Esophagus (tissue), 2 donors: ENCODE results near the gene HNF1B. TPM values are rescaled to one million over a fixed set of nuclear protein-coding genes. Genes with fewer than 3 reads are reported as not detected.

Source experiments
- H3K27ac ChIP-seq, 2 donors: one replicate each; pipeline ENCODE4 v1.5.1; 2013; ENCODE audit warnings: low read depth in 2 of 2, mild to moderate bottlenecking in 2 of 2, inconsistent platforms in 1 of 2, low read length in 1 of 2, moderate library complexity in 1 of 2
- H3K27me3 ChIP-seq, 2 donors: one replicate each; pipeline ENCODE4 v1.6.1; 2013; ENCODE audit warnings: low read length in 2 of 2, control low read depth in 1 of 2, mild to moderate bottlenecking in 1 of 2; ENCODE audit not compliant: insufficient read depth in 2 of 2, control insufficient read depth in 1 of 2
- H3K36me3 ChIP-seq, 2 donors: one replicate each; pipeline ENCODE4 v1.6.1; 2013; ENCODE audit warnings: low read length in 1 of 2; ENCODE audit not compliant: control insufficient read depth in 2 of 2, insufficient read depth in 2 of 2
- H3K4me1 ChIP-seq, 2 donors: one replicate each; pipeline ENCODE4 v1.6.1; 2013; ENCODE audit warnings: low read length in 1 of 2; ENCODE audit not compliant: control insufficient read depth in 2 of 2, insufficient read depth in 2 of 2
- H3K4me3 ChIP-seq, 2 donors: one replicate each; pipeline ENCODE4 v1.5.1; 2013; ENCODE audit warnings: low read length in 2 of 2, mild to moderate bottlenecking in 2 of 2, low read depth in 1 of 2, moderate library complexity in 1 of 2
- H3K9me3 ChIP-seq, 2 donors: one replicate each; pipeline ENCODE4 v1.6.1; 2013; ENCODE audit warnings: mild to moderate bottlenecking in 2 of 2, low read depth in 1 of 2, low read length in 1 of 2, moderate library complexity in 1 of 2; ENCODE audit not compliant: control insufficient read depth in 2 of 2, insufficient read depth in 1 of 2
- WGBS, 2 donors: extraction: QIAGEN DNeasy Blood & Tissue Kit; methylation state at CpG; one replicate each; pipeline ENCODE4 v1.1.7; 2013; 5-methylcytosine and 5-hydroxymethylcytosine counted together
- polyA plus RNA-seq, 2 donors: library from polyadenylated mRNA; stranded (reverse); fragments of 200-250 nt; gene quantifications; one replicate each; pipeline ENCODE4 v1.2.3, GENCODE V29; 2013
- donor health status: healthy with polysubstance abuse.
- donor health status: Bipolar disorder and iron deficiency.

The HNF1B gene
- polyA plus RNA-seq, 2 donors = 0.01 TPM; not detected in 1

GRCh38 chr17:37650419-37651003 lies 94.3 kb downstream of the HNF1B start:
- no peak overlapping the region for H3K4me3 ChIP-seq
- WGBS, 2 donors = 61 to 65% methylated on average over 6 of the region's 6 CpGs
- no peaks in the 10 kb centered on the region for H3K9me3 ChIP-seq
- H3K36me3 ChIP-seq = no peaks in the 10 kb centered on the region
- no peak overlapping the region for H3K27ac ChIP-seq
- peaks cover 0 to 5% of the 10 kb centered on the region in 2 donors for H3K27me3 ChIP-seq
- no peaks in the 10 kb centered on the region for H3K4me1 ChIP-seq

- H3K27ac ChIP-seq = no peak overlapping the region
- WGBS, 2 donors = 38 to 47% methylated on average over 2 of the region's 2 CpGs
These were observed 96.3 kb downstream of the HNF1B start for GRCh38 chr17:37648555-37648954.

GRCh38 chr17:37647856-37648255 lies 97.0 kb downstream of the HNF1B start:
- no peak overlapping the region for H3K27ac ChIP-seq
- no peak overlapping the region for H3K4me3 ChIP-seq
- peaks cover 0 to 3% of the 10 kb centered on the region in 2 donors for H3K27me3 ChIP-seq
- H3K4me1 ChIP-seq = no peaks in the 10 kb centered on the region
- no peaks in the 10 kb centered on the region for H3K36me3 ChIP-seq
- no peaks in the 10 kb centered on the region for H3K9me3 ChIP-seq
- 73 to 76% methylated on average over 1 of the region's 1 CpG for WGBS, 2 donors

More at GRCh38 chr17:37648555-37648954, 96.3 kb downstream of the HNF1B start:
- Histone ChIP-seq H3K27me3 (peaks cover 0 to 3% of the 10 kb centered on the region in 2 donors), H3K36me3 (no peaks in the 10 kb centered on the region), H3K4me1 (no peaks in the 10 kb centered on the region), H3K4me3 (no peak overlapping the region), H3K9me3 (no peaks in the 10 kb centered on the region)

- H3K27me3 ChIP-seq = peaks cover 0 to 3% of the 10 kb centered on the region in 2 donors
- no peak overlapping the region for H3K27ac ChIP-seq
- no peaks in the 10 kb centered on the region for H3K4me1 ChIP-seq
- 17 to 18% methylated on average over 3 of the region's 3 CpGs for WGBS, 2 donors
- H3K4me3 ChIP-seq = no peak overlapping the region
- no peaks in the 10 kb centered on the region for H3K36me3 ChIP-seq
- H3K9me3 ChIP-seq = no peaks in the 10 kb centered on the region
These were observed 101.0 kb downstream of the HNF1B start for GRCh38 chr17:37643869-37644268.

GRCh38 chr17:37643118-37643766 lies 101.6 kb downstream of the HNF1B start, which contains the start of gene DDX52:
TSS of gene DDX52 (minus strand) at chr17:37643446. CDS start at chr17:37643420, 26 bp downstream.
- H3K27me3 ChIP-seq = peaks cover 0 to 3% of the 10 kb centered on the region in 2 donors
- no peaks in the 10 kb centered on the region for H3K4me1 ChIP-seq
- no peaks in the 10 kb centered on the region for H3K9me3 ChIP-seq
- 0 to 1% methylated on average over 43 of the region's 43 CpGs for WGBS, 2 donors
- H3K27ac ChIP-seq = peak within 1 kb of the TSS; percentile 93 to 95
- H3K4me3 ChIP-seq = peak within 1 kb of the TSS; percentile 91 to 94
- no peaks in the 10 kb centered on the region for H3K36me3 ChIP-seq

- Histone ChIP-seq H3K27ac (peak overlapping the region; percentile 93 to 95), H3K36me3 (no peaks in the 10 kb centered on the region), H3K4me3 (peak overlapping the region; percentile 91 to 94), H3K9me3 (no peaks in the 10 kb centered on the region), H3K4me1 (no peaks in the 10 kb centered on the region), H3K27me3 (peaks cover 0 to 3% of the 10 kb centered on the region in 2 donors)
- 1 to 3% methylated on average over 7 of the region's 7 CpGs for WGBS, 2 donors
These were observed 102.2 kb downstream of the HNF1B start for GRCh38 chr17:37642681-37643080.

GRCh38 chr17:37640015-37640414 lies 104.8 kb downstream of the HNF1B start:
- Histone ChIP-seq H3K4me1 (no peaks in the 10 kb centered on the region), H3K9me3 (no peaks in the 10 kb centered on the region), H3K4me3 (no peak overlapping the region), H3K27me3 (no peaks in the 10 kb centered on the region), H3K36me3 (no peaks in the 10 kb centered on the region), H3K27ac (no peak overlapping the region)

GRCh38 chr17:37637956-37638355 lies 106.9 kb downstream of the HNF1B start:
- H3K27ac ChIP-seq = no peak overlapping the region
- H3K4me1 ChIP-seq = no peaks in the 10 kb centered on the region
- no peak overlapping the region for H3K4me3 ChIP-seq
- no peaks in the 10 kb centered on the region for H3K9me3 ChIP-seq
- no peaks in the 10 kb centered on the region for H3K27me3 ChIP-seq
- no peaks in the 10 kb centered on the region for H3K36me3 ChIP-seq
